Ectodermal cell (in vitro differentiated cells): ENCODE data around the gene NXPH2.
"Not testable (repeated sequence)": the region's sequence is repeated elsewhere in the genome, so short reads cannot be mapped to it uniquely, and the experiment has no call there.

Experiments
- H3K27ac ChIP-seq: 2 replicates; pipeline ENCODE4 v1.7.0; 2013; ENCODE audit warnings: mild to moderate bottlenecking, low read depth, low read length; ENCODE audit not compliant: insufficient read depth, poor library complexity, severe bottlenecking
- H3K27me3 ChIP-seq: 2 replicates; pipeline ENCODE4 v1.7.0; 2013; ENCODE audit warnings: mild to moderate bottlenecking, low read length; ENCODE audit not compliant: insufficient read depth, control insufficient read depth, poor library complexity, severe bottlenecking
- H3K36me3 ChIP-seq: one replicate; pipeline ENCODE4 v1.7.0; 2013; ENCODE audit warnings: low read length; ENCODE audit not compliant: control insufficient read depth, insufficient read depth
- H3K4me1 ChIP-seq: one replicate; pipeline ENCODE4 v1.7.0; 2013; ENCODE audit warnings: low read length; ENCODE audit not compliant: control insufficient read depth, insufficient read depth
- H3K4me3 ChIP-seq: 2 replicates; pipeline ENCODE4 v1.7.0; 2013; ENCODE audit warnings: low read depth, low read length, control low read depth; ENCODE audit not compliant: insufficient read depth
- H3K9me3 ChIP-seq: 2 replicates; pipeline ENCODE4 v1.7.0; 2013; ENCODE audit warnings: mild to moderate bottlenecking, low read length, moderate library complexity; ENCODE audit not compliant: control insufficient read depth
- WGBS, 2 experiments: methylation state at CpG; one replicate each; pipeline ENCODE4 v1.1.7; 2013; ENCODE audit warnings: missing lambda C conversion rate in 2 of 2; 5-methylcytosine and 5-hydroxymethylcytosine counted together

NXPH2 gene

DNA sequence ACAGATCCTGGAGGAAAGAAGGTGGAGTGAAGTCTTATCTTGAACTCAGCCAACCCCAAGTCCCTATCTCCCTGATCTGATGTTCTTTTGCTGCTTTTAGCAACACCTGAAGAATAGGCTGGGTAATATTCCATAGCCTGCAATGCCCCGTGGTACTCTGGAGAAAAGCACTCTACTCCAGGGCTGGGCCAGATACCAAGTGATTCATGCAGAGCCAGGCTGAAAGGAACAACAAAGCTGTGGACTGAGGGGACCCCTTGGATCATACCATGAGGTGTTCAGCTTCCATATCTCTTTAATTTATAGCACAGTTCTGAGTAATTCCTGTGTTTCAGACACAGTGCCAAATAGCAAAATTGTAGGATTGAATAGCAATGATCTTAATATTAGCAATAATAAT, 130.6 kb downstream of the NXPH2 start:
- Histone ChIP-seq H3K27ac (no peak overlapping the region), H3K4me1 (no peaks in the 10 kb centered on the region), H3K4me3 (no peak overlapping the region), H3K27me3 (no peaks in the 10 kb centered on the region), H3K9me3 (no peaks in the 10 kb centered on the region), H3K36me3 (no peaks in the 10 kb centered on the region)
- WGBS, 2 experiments = 50 to 56% methylated on average over 1 of the region's 1 CpG

DNA sequence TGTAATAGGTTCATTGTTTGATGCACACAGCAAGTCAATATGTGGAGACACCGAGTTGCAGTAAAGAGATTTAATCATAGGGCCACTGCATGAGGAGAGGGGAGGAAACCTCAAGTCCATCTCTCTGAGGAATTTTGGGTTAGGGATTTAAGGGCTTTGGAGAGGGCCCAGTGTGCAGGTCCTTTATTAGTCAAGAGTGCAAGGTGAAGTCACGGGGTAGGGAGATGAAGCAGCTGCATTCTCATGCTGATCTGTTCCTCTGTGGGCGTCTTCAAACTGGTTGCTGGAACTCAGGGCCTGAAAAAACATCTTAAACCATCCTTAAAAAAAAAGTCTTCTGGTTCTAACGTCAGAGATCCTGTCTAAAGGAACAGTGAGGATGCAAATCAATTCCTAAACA, 131.6 kb downstream of the NXPH2 start:
- H3K27ac ChIP-seq = no peak overlapping the region
- no peaks in the 10 kb centered on the region for H3K9me3 ChIP-seq
- H3K27me3 ChIP-seq = no peaks in the 10 kb centered on the region
- no peak overlapping the region for H3K4me3 ChIP-seq
- no peaks in the 10 kb centered on the region for H3K4me1 ChIP-seq
- 38% methylated on average over 4 of the region's 4 CpGs for WGBS, 2 experiments
- no peaks in the 10 kb centered on the region for H3K36me3 ChIP-seq

DNA sequence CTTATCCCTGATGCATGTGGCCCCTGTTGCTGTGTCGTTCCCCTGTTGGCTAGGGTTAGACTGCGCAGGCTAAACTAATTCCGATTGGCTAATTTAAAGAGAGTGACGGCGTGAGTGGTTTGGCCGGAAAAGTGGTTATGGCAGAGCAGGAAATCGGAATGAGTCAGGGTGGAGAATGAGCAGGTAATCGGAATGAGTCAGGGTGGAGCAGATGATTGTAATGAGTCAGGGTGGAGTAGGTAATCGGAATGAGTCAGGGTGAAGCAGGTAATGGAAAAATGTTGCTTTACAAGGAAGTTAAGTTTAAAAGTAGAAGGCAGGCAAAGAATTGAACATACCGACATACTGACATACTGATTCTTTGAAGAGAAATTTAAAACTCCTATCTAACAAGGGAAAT, 135.4 kb downstream of the NXPH2 start:
- not testable (repeated sequence) for H3K4me3 ChIP-seq, H3K4me1 ChIP-seq, H3K9me3 ChIP-seq, H3K27ac ChIP-seq, H3K27me3 ChIP-seq, H3K36me3 ChIP-seq
- 94 to 97% methylated on average over 10 of the region's 10 CpGs for WGBS, 2 experiments

GRCh38 chr2:138640921-138641676, 139.1 kb downstream of the NXPH2 start:
- Histone ChIP-seq H3K4me1 (no peaks in the 10 kb centered on the region), H3K27ac (no peak overlapping the region), H3K27me3 (no peaks in the 10 kb centered on the region), H3K36me3 (no peaks in the 10 kb centered on the region), H3K4me3 (no peak overlapping the region), H3K9me3 (no peaks in the 10 kb centered on the region)
- WGBS, 2 experiments = 90 to 93% methylated on average over 8 to 9 of the region's 9 CpGs

DNA sequence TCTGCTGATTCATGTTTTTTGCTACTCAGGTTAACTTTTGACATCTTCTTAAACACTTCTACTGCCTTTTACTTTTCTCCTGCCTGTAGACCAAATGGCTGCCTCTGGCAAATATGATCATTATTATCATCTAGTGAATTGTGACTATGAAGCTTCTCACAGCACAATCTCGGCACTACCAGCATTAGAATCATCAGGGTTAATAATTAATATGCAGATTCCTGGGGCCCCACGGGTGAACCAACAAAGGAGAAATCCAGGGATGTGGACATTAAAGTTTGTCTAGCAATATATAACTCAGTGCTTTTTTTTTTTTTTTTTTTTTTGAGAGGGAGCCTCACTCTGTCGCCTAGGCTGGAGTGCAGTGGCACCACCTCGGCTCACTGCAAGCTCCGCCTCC, 142.5 kb downstream of the NXPH2 start:
- Histone ChIP-seq H3K27me3 (no peaks in the 10 kb centered on the region), H3K9me3 (no peaks in the 10 kb centered on the region), H3K27ac (no peak overlapping the region), H3K36me3 (no peaks in the 10 kb centered on the region), H3K4me1 (no peaks in the 10 kb centered on the region), H3K4me3 (no peak overlapping the region)
- WGBS, 2 experiments = 87 to 100% methylated on average over 3 to 4 of the region's 5 CpGs

DNA sequence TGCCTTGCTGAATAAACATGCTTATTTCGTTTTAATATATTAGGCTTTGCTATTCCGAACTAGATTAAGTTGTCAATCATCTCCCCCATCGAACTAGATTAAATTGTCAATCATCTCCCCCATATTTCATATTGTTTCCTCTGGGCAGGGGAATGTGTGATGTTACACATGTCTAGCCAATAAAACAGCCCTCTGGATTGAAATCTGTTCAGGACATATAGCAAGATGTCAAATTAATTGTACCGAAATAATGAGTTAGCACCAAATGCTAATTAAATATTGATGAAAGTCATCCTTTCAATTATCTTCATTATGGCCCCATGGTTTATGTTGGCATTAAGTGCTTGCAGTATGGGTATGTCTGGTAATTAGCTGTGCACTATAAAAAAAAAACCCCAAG, 143.1 kb downstream of the NXPH2 start:
- Histone ChIP-seq H3K9me3 (no peaks in the 10 kb centered on the region), H3K36me3 (no peaks in the 10 kb centered on the region), H3K4me1 (no peaks in the 10 kb centered on the region), H3K27me3 (no peaks in the 10 kb centered on the region), H3K4me3 (no peak overlapping the region), H3K27ac (no peak overlapping the region)
- 88 to 100% methylated on average over 3 to 4 of the region's 4 CpGs for WGBS, 2 experiments

DNA sequence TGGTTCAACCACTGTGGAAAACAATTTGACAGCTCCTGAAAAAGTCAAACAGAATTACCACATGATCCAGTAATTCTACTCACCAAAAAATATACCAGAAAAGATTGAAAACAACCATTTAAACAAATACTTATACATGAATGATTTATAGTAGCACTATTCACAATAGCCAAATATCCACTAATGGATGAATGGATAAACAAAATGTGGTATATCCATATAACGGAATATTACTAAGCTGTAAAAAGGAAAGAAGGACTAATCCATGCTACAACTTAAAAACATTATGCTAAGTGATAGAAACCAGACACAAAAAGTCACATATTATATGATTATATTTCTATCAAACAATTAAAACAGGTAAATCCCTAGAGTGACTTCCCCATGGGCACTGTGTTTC, 147.1 kb downstream of the NXPH2 start:
- H3K4me3 ChIP-seq = no peak overlapping the region
- WGBS, 2 experiments = no CpG with 5 or more reads among the region's 1 CpG
- no peaks in the 10 kb centered on the region for H3K4me1 ChIP-seq
- H3K27me3 ChIP-seq = no peaks in the 10 kb centered on the region
- no peak overlapping the region for H3K27ac ChIP-seq
- H3K9me3 ChIP-seq = no peaks in the 10 kb centered on the region
- no peaks in the 10 kb centered on the region for H3K36me3 ChIP-seq

DNA sequence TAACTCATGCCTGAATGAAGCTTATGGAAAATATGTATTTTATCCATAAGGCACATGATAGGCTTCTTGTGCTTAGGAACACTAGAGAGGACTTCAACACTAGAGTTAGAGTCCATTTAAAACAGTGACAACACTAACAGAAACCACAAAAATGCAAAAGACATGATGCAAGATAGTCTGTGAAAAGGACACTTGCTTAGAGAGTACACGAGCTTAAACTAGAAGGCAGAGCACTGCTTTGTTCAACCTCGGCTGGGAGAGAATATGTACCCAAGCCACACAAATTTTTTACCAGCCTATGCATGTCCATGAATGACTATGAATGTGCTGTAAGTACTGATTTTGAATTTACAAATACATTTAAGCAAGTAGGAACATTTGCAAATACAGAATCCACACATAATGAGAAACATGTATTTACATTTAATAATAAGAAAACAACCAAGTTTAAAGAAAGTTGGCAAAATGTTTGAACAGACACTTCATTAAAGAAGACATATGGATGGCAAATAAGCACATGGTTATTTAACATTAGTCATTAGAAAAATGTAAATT, 148.0 kb downstream of the NXPH2 start:
- 70 to 92% methylated on average over 2 of the region's 2 CpGs for WGBS, 2 experiments
- no peak overlapping the region for H3K27ac ChIP-seq
- no peaks in the 10 kb centered on the region for H3K36me3 ChIP-seq
- H3K4me3 ChIP-seq = no peak overlapping the region
- no peaks in the 10 kb centered on the region for H3K27me3 ChIP-seq
- H3K4me1 ChIP-seq = no peaks in the 10 kb centered on the region
- H3K9me3 ChIP-seq = no peaks in the 10 kb centered on the region

GRCh38 chr2:138630164-138630563, 150.0 kb downstream of the NXPH2 start:
- Histone ChIP-seq H3K4me1 (no peaks in the 10 kb centered on the region), H3K36me3 (no peaks in the 10 kb centered on the region), H3K9me3 (no peaks in the 10 kb centered on the region), H3K27ac (no peak overlapping the region), H3K27me3 (no peaks in the 10 kb centered on the region), H3K4me3 (no peak overlapping the region)
- 65 to 77% methylated on average over 2 of the region's 2 CpGs for WGBS, 2 experiments

GRCh38 chr2:138626148-138626547, 154.0 kb downstream of the NXPH2 start:
- no peaks in the 10 kb centered on the region for H3K4me1 ChIP-seq
- 89 to 97% methylated on average over 1 of the region's 1 CpG for WGBS, 2 experiments
- H3K9me3 ChIP-seq = no peaks in the 10 kb centered on the region
- no peak overlapping the region for H3K27ac ChIP-seq
- H3K36me3 ChIP-seq = no peaks in the 10 kb centered on the region
- no peak overlapping the region for H3K4me3 ChIP-seq
- no peaks in the 10 kb centered on the region for H3K27me3 ChIP-seq
